Measurements from ENCODE around the gene DCTN4.
"Not testable (repeated sequence)": the region's sequence is repeated elsewhere in the genome, so short reads cannot be mapped to it uniquely, and the experiment has no call there.

DCTN4 gene

DNA sequence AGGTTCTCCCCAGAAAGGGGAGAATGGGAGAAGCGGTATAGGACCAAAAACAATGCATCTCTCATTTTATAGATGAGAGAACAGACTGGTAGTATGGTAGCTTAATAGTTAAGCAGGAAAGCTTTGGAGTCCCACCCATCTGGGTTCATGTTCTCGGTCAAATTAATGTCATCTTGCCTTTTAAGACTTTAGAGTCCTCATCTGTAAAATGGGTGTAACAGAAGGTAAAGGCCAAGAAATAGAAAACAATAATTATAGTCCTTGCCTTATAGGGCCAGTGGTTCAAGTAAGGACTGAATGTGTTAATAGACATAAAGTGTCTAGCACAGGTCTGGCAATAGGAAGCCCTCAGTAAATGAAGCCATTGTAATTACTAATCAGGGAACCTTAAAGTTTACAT lies 36.1 kb upstream of the DCTN4 start:
- peaks cover 13% of the 10 kb centered on the region for H3K4me1 ChIP-seq (ENCODE audit: insufficient read depth, poor library complexity, severe bottlenecking)
- H3K27ac ChIP-seq (ENCODE audit: poor library complexity, severe bottlenecking) = no peak overlapping the region
- H3K36me3 ChIP-seq (ENCODE audit: low read depth) = peaks cover 4% of the 10 kb centered on the region; the same call in 1 of the 2 replicates
- H3K27me3 ChIP-seq (ENCODE audit: insufficient read depth, poor library complexity, severe bottlenecking) = no peaks in the 10 kb centered on the region
- TF ChIP-seq, protein P1, sequence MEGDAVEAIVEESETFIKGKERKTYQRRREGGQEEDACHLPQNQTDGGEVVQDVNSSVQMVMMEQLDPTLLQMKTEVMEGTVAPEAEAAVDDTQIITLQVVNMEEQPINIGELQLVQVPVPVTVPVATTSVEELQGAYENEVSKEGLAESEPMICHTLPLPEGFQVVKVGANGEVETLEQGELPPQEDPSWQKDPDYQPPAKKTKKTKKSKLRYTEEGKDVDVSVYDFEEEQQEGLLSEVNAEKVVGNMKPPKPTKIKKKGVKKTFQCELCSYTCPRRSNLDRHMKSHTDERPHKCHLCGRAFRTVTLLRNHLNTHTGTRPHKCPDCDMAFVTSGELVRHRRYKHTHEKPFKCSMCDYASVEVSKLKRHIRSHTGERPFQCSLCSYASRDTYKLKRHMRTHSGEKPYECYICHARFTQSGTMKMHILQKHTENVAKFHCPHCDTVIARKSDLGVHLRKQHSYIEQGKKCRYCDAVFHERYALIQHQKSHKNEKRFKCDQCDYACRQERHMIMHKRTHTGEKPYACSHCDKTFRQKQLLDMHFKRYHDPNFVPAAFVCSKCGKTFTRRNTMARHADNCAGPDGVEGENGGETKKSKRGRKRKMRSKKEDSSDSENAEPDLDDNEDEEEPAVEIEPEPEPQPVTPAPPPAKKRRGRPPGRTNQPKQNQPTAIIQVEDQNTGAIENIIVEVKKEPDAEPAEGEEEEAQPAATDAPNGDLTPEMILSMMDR (IDR thresholded peaks at IDR 0.05; ENCODE audit: poor library complexity, severe bottlenecking) = no peak
- DNase-seq (ENCODE audit: low spot score) (no peak), ATAC-seq (ENCODE audit: low read depth) (no peak)
- no peak overlapping the region for H3K4me3 ChIP-seq (ENCODE audit: severe bottlenecking)
- H3K9me3 ChIP-seq (ENCODE audit: severe bottlenecking) = no peaks in the 10 kb centered on the region

DNA sequence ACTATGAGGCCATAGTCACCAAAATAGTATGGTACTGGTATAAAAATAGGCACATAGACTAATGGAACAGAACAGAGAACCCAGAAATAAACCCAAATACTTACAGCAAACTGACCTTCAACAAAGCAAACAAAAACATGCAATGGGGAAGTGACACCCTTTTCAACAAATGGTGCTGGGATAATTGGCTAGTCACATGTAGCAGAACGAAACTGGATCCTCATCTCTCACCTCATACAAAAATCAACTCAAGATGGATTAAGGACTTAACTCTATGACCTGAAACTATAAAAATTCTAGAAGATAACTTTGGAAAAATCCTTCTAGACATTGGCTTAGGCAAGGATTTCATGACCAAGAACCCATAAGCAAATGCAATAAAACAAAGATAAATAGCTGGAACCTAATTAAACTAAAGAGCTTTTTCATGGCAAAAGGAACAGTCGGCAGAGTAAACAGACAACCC lies 34.6 kb upstream of the DCTN4 start:
- H3K27me3 ChIP-seq (ENCODE audit: insufficient read depth, poor library complexity, severe bottlenecking); H3K27ac ChIP-seq (ENCODE audit: poor library complexity, severe bottlenecking); H3K36me3 ChIP-seq (ENCODE audit: low read depth); H3K4me3 ChIP-seq (ENCODE audit: severe bottlenecking); H3K9me3 ChIP-seq (ENCODE audit: severe bottlenecking); ATAC-seq (ENCODE audit: low read depth); DNase-seq (ENCODE audit: low spot score): not testable (repeated sequence)
- H3K4me1 ChIP-seq (ENCODE audit: insufficient read depth, poor library complexity, severe bottlenecking) = peaks cover 24% of the 10 kb centered on the region

DNA sequence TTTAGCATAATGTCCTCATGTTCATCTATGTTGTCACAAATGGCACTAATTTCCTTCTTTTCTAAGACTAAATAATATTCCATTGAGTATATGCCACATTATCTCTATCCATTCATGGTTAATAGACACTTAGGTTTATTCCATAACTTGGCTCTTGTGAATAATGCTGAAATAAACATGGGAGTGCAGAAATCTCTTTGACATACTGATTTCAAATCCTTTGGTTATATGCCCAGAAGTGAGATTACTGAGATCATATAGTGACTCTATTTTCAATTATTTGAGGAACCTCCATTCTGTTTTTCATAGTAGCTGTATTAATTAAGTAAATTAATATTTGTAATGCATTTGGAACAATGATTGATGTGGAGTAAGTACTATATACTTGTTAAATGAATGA lies 32.7 kb upstream of the DCTN4 start:
- TF ChIP-seq, protein P1 (IDR thresholded peaks at IDR 0.05; ENCODE audit: poor library complexity, severe bottlenecking) = no peak
- Histone ChIP-seq H3K27me3 (ENCODE audit: insufficient read depth, poor library complexity, severe bottlenecking) (no peaks in the 10 kb centered on the region), H3K27ac (ENCODE audit: poor library complexity, severe bottlenecking) (peak overlapping the region; percentile 89), H3K36me3 (ENCODE audit: low read depth) (peaks cover 2% of the 10 kb centered on the region; the same call in 1 of the 2 replicates), H3K4me1 (ENCODE audit: insufficient read depth, poor library complexity, severe bottlenecking) (peaks cover 24% of the 10 kb centered on the region), H3K9me3 (ENCODE audit: severe bottlenecking) (no peaks in the 10 kb centered on the region), H3K4me3 (ENCODE audit: severe bottlenecking) (no peak overlapping the region)
- ATAC-seq (ENCODE audit: low read depth) (no peak), DNase-seq (ENCODE audit: low spot score) (no peak)

DNA sequence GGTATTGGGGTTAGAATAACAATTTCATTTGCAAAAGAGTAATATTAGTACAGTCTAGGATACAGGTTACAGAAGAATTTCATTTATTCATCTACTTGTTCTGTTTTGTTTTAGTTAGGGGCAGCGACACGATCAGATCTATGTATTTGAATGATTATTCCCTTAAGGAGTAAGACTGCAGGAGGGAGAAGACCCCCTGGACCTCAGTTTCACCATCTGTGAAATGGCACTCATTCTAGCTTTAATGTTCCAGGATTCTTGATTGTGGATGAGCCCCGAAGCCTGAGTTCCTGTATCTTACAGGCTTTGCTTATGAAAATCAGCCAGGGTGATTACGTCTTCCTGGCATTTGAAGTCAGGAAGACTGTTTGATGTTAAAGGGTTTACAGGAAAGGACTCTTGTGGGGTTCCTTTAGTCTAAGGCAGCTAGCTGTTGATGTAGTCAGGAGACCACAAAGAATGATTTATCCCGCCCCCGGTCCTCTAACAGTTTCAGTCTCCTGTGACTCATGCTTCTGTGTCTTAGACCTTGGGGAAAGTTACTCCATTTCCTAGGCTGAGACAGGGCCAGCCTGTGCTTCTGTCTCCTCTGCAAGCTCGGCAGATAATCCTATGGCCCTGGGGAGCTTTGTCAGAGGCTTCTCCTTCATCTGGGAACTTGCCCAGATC lies 31.3 kb upstream of the DCTN4 start:
- DNase-seq (ENCODE audit: low spot score) = peak; percentile 94
- Histone ChIP-seq H3K9me3 (ENCODE audit: severe bottlenecking) (peaks cover 3% of the 10 kb centered on the region), H3K36me3 (ENCODE audit: low read depth) (peaks cover 7% of the 10 kb centered on the region; the same call in 1 of the 2 replicates), H3K4me1 (ENCODE audit: insufficient read depth, poor library complexity, severe bottlenecking) (peaks cover 24% of the 10 kb centered on the region), H3K27me3 (ENCODE audit: insufficient read depth, poor library complexity, severe bottlenecking) (no peaks in the 10 kb centered on the region), H3K4me3 (ENCODE audit: severe bottlenecking) (no peak overlapping the region), H3K27ac (ENCODE audit: poor library complexity, severe bottlenecking) (peak overlapping the region; percentile 89)
- TF ChIP-seq, protein P1 (IDR thresholded peaks at IDR 0.05; ENCODE audit: poor library complexity, severe bottlenecking) = no peak
- ATAC-seq (ENCODE audit: low read depth) = peak; percentile 99

DNA sequence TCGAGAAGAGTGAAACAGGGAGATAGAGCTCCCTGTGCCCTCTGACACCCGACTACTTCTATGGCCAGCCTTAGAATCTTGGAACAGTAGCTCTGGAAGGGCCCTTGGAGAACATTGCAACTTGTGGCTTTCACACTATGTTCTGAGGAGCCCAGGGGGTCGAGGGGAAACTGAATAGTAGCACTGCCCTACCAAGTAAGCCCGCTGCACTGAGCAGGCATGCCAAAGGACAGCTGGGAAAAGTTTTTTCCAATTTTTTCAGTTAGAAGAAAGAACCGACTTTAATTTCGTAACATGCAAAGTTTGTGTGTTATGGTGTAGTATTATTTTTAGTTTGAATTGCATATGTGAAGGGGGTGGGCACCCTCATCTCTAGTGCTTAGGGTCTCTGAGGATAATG lies 30.6 kb upstream of the DCTN4 start:
- no peak for DNase-seq (ENCODE audit: low spot score)
- H3K27ac ChIP-seq (ENCODE audit: poor library complexity, severe bottlenecking) = peak overlapping the region; percentile 89
- peaks cover 27% of the 10 kb centered on the region for H3K4me1 ChIP-seq (ENCODE audit: insufficient read depth, poor library complexity, severe bottlenecking)
- no peaks in the 10 kb centered on the region for H3K27me3 ChIP-seq (ENCODE audit: insufficient read depth, poor library complexity, severe bottlenecking)
- ATAC-seq (ENCODE audit: low read depth) = no peak
- peaks cover 7% of the 10 kb centered on the region; the same call in 1 of the 2 replicates for H3K36me3 ChIP-seq (ENCODE audit: low read depth)
- TF ChIP-seq, protein P1 (IDR thresholded peaks at IDR 0.05; ENCODE audit: poor library complexity, severe bottlenecking) = no peak
- no peak overlapping the region for H3K4me3 ChIP-seq (ENCODE audit: severe bottlenecking)
- H3K9me3 ChIP-seq (ENCODE audit: severe bottlenecking) = peaks cover 3% of the 10 kb centered on the region
